Tibial nerve (tissue), 4 donors: Measurements from ENCODE around the gene SV2B. TPM values are rescaled to one million over a fixed set of nuclear protein-coding genes. Genes with fewer than 3 reads are reported as not detected.

ENCODE experiments used
- DNase-seq, 2 donors: peaks; one replicate each; pipeline ENCODE4 v3.0.0-alpha.2; 2019; ENCODE audit warnings: low spot score in 2 of 2
- H3K27ac ChIP-seq, 4 donors: fragments of 200-600 bp; sonication (generic) in 3 of 4; one replicate each; pipeline ENCODE4 v1.5.1; 2017 to 2019; ENCODE audit warnings: mild to moderate bottlenecking in 1 of 4
- H3K27me3 ChIP-seq, 2 donors: fragments of 200-600 bp; sonication (generic) in 1 of 2; one replicate each; pipeline versions ENCODE4 v1.5.1 to v1.6.0; 2017 to 2019
- H3K36me3 ChIP-seq, 3 donors: fragments of 200-600 bp; sonication (generic); one replicate each; pipeline ENCODE4 v1.5.1; 2018 to 2019
- H3K4me1 ChIP-seq, 4 donors: fragments of 200-600 bp; sonication (generic) in 3 of 4; one replicate each; pipeline ENCODE4 v1.5.1; 2017 to 2019
- H3K4me3 ChIP-seq, 4 donors: fragments of 200-600 bp; sonication (generic) in 3 of 4; one replicate each; pipeline ENCODE4 v1.5.1; 2017 to 2019; ENCODE audit warnings: mild to moderate bottlenecking in 1 of 4, moderate library complexity in 1 of 4
- H3K9me3 ChIP-seq, 4 donors: fragments of 200-600 bp; sonication (generic) in 3 of 4; one replicate each; pipeline ENCODE4 v1.5.1; 2017 to 2019
- EP300 ChIP-seq, 2 donors: sonication (generic); formaldehyde crosslinking; IDR thresholded peaks; one replicate each; pipeline ENCODE4 v1.6.1; 2017; ENCODE audit warnings: antibody characterized with exemption in 2 of 2, mild to moderate bottlenecking in 1 of 2
- POLR2A ChIP-seq, 2 donors: fragments of 450-650 bp; IDR thresholded peaks; one replicate each; pipeline ENCODE4 v1.6.1; 2017; ENCODE audit warnings: antibody characterized with exemption in 2 of 2, mild to moderate bottlenecking in 2 of 2, moderate library complexity in 2 of 2
- WGBS, 2 donors: methylation state at CpG; one replicate each; pipeline ENCODE4 v1.1.5; 2018; 5-methylcytosine and 5-hydroxymethylcytosine counted together
- total RNA-seq, 4 donors: library from RNA; depleted of rRNA; stranded (reverse); fragments of >200 nt; gene quantifications; one replicate each; pipeline ENCODE4 v1.1.0, GENCODE V29; 2016
- TF ChIP-seq, protein P1 (sequence below), 5 experiments: fragments of 200-600 bp in 3 of 5; fragments of 450-650 bp in 2 of 5; sonication (generic) in 3 of 5; IDR thresholded peaks; one replicate each; pipeline ENCODE4 v1.5.1; 2016 to 2019; ENCODE audit warnings: antibody characterized with exemption in 5 of 5, mild to moderate bottlenecking in 3 of 5, moderate library complexity in 2 of 5

The SV2B gene
- total RNA-seq, 4 donors from 2014 or later, result 8.3 to 20.5 (median 17.1) TPM

DNA sequence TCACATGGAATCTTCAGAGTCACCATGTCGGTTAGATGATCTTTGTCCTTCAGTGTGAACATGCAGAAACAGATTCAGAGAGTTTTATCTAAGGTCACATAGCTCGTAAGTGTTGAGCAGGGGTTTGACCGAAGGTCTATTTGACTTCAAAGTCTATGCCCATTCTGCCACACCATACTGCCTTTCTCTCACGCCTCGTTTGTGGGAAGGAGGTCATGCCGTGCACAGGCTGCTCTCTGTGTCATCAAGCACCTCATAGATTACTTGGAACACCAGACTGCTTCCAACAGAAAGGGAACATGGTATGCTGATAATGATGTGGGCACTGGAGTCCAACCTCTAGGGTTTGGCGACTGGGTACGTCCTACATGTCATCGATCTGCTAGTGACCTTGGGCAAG is 128.8 kb downstream of the SV2B start:
- no peak for TF ChIP-seq EP300 (IDR thresholded peaks at IDR 0.05)
- no peak for TF ChIP-seq POLR2A (IDR thresholded peaks at IDR 0.05)
- TF ChIP-seq, protein P1, sequence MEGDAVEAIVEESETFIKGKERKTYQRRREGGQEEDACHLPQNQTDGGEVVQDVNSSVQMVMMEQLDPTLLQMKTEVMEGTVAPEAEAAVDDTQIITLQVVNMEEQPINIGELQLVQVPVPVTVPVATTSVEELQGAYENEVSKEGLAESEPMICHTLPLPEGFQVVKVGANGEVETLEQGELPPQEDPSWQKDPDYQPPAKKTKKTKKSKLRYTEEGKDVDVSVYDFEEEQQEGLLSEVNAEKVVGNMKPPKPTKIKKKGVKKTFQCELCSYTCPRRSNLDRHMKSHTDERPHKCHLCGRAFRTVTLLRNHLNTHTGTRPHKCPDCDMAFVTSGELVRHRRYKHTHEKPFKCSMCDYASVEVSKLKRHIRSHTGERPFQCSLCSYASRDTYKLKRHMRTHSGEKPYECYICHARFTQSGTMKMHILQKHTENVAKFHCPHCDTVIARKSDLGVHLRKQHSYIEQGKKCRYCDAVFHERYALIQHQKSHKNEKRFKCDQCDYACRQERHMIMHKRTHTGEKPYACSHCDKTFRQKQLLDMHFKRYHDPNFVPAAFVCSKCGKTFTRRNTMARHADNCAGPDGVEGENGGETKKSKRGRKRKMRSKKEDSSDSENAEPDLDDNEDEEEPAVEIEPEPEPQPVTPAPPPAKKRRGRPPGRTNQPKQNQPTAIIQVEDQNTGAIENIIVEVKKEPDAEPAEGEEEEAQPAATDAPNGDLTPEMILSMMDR (IDR thresholded peaks at IDR 0.05), result no peak
- no peak overlapping the region for H3K4me3 ChIP-seq
- no peak overlapping the region for H3K27ac ChIP-seq
- H3K9me3 ChIP-seq, result no peaks in the 10 kb centered on the region
- no peaks in the 10 kb centered on the region for H3K27me3 ChIP-seq
- no peaks in the 10 kb centered on the region for H3K36me3 ChIP-seq
- WGBS, 2 donors, result 78 to 83% methylated on average over 9 of the region's 9 CpGs
- no peak for DNase-seq
- no peaks in the 10 kb centered on the region for H3K4me1 ChIP-seq

DNA sequence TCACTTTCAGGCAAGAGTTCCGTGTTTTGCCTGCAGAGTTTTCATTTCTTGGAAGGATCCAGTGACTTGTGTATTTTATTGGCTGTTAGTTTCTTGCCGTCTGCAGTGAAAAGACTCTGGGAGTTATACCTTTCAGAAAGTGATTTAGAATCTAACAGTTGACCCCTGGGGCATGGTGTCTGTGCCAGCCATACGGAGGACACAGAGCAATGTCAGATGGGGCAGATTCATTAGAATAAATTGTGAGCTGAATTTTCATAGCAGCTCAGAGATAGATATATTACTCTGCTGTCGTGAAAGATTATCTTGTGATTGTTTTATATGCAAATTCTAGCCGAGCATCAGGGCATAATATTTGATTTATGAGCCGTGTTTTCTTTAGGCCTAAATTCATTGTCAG is 131.6 kb downstream of the SV2B start:
- no peaks in the 10 kb centered on the region for H3K36me3 ChIP-seq
- H3K9me3 ChIP-seq, result no peaks in the 10 kb centered on the region
- H3K27me3 ChIP-seq, result no peaks in the 10 kb centered on the region
- WGBS, 2 donors, result 50 to 64% methylated on average over 6 of the region's 6 CpGs
- no peaks in the 10 kb centered on the region for H3K4me1 ChIP-seq
- H3K4me3 ChIP-seq, result no peak overlapping the region
- DNase-seq, result no peak
- H3K27ac ChIP-seq, result no peak overlapping the region
- TF ChIP-seq POLR2A (IDR thresholded peaks at IDR 0.05) (no peak), EP300 (IDR thresholded peaks at IDR 0.05) (no peak)
- TF ChIP-seq, protein P1 (IDR thresholded peaks at IDR 0.05), result no peak

DNA sequence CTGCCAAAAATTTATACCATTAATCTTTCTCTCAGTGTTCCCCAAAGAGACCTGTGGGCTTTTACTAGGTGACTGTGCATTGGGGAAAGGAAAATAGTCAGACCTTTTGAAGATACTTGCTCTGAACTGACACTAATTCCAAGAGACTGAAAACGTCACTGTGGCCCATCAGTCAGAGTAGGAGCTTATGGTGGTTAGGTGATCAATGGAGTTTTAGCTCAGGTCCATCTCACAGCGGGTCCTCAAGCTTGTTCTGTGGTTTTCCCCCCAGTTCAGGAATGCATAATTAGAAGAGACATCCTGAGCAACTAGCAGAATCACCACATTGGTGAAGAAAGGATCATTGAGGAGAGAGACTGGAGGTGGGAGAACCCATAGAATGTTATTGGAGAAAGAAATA is 134.7 kb downstream of the SV2B start:
- no peak for DNase-seq
- Histone ChIP-seq H3K4me1 (peaks cover 0 to 13% (median 0%) of the 10 kb centered on the region in 4 donors), H3K9me3 (no peaks in the 10 kb centered on the region), H3K4me3 (no peak overlapping the region), H3K36me3 (no peaks in the 10 kb centered on the region), H3K27ac (no peak overlapping the region), H3K27me3 (no peaks in the 10 kb centered on the region)
- 82 to 83% methylated on average over 2 of the region's 2 CpGs for WGBS, 2 donors
- TF ChIP-seq EP300 (IDR thresholded peaks at IDR 0.05) (no peak), POLR2A (IDR thresholded peaks at IDR 0.05) (no peak)
- TF ChIP-seq, protein P1 (IDR thresholded peaks at IDR 0.05), result no peak

DNA sequence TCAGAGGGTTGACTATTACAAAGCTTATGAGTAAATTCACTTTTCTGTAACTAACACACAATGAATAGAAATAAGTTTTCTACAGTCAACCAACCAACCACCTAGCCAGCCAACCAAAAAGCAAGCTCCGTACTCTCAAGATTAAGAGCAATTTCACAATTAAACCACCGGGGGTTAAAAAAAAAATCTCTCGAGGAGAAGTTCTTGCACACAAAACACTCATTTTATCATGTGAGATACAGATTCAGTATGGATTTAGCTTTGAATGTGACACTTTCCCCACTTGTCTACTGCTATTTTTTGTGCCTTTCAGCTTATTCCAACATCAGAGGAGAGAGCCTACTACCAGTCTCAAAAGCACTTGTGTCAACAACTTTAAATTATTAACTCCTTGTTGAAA is 135.3 kb downstream of the SV2B start:
- H3K4me3 ChIP-seq, result no peak overlapping the region
- H3K27me3 ChIP-seq, result no peaks in the 10 kb centered on the region
- WGBS, 2 donors, result 62 to 63% methylated on average over 3 of the region's 3 CpGs
- peaks cover 0 to 13% (median 0%) of the 10 kb centered on the region in 4 donors for H3K4me1 ChIP-seq
- H3K9me3 ChIP-seq, result no peaks in the 10 kb centered on the region
- no peak for TF ChIP-seq POLR2A (IDR thresholded peaks at IDR 0.05)
- TF ChIP-seq, protein P1 (IDR thresholded peaks at IDR 0.05), result no peak
- no peak for TF ChIP-seq EP300 (IDR thresholded peaks at IDR 0.05)
- H3K27ac ChIP-seq, result no peak overlapping the region
- no peaks in the 10 kb centered on the region for H3K36me3 ChIP-seq
- no peak for DNase-seq

DNA sequence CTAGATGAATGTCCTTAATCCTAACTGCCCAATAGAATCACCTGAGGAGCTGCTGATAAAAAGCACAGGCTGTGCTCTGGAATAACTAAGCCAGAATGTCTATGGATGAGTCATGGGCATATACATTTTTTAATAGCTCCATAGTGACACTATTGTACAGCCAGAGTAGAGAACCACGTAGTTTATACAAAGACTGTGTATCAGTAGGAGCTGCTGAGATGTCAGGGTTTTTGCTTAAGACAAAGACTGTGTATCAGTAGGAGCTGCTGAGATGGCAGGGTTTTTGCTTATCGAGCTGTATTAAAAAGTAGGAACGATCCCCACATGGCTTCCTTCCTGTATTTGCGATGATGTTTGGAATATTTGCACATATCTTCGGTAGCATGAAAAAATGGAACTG is 137.4 kb downstream of the SV2B start:
- TF ChIP-seq EP300 (IDR thresholded peaks at IDR 0.05) (no peak), POLR2A (IDR thresholded peaks at IDR 0.05) (no peak)
- TF ChIP-seq, protein P1 (IDR thresholded peaks at IDR 0.05), result no peak
- Histone ChIP-seq H3K4me3 (no peak overlapping the region), H3K27ac (no peak overlapping the region), H3K4me1 (peaks cover 0 to 13% (median 0%) of the 10 kb centered on the region in 4 donors), H3K27me3 (no peaks in the 10 kb centered on the region), H3K36me3 (no peaks in the 10 kb centered on the region), H3K9me3 (no peaks in the 10 kb centered on the region)
- 72 to 77% methylated on average over 5 of the region's 5 CpGs for WGBS, 2 donors
- DNase-seq, result no peak
